Sigmoid colon (tissue), 7 donors: ENCODE measurements around the gene COL25A1. TPM values are rescaled to one million over a fixed set of nuclear protein-coding genes. Genes with fewer than 3 reads are reported as not detected.

ENCODE experiments used
- DNase-seq: peaks from one replicate; pipeline ENCODE4 v3.0.0-alpha.2; 2019
- H3K27ac ChIP-seq, 4 donors: fragments of 200-600 bp; sonication (generic); one replicate each; pipeline ENCODE4 v1.5.1; 2016 to 2019; ENCODE audit warnings: mild to moderate bottlenecking in 1 of 4
- H3K27me3 ChIP-seq, 3 donors: fragments of 200-600 bp; sonication (generic); one replicate each; pipeline ENCODE4 v1.5.1; 2019; ENCODE audit warnings: mild to moderate bottlenecking in 1 of 3
- H3K36me3 ChIP-seq, 4 donors: fragments of 200-600 bp; sonication (generic); one replicate each; pipeline ENCODE4 v1.5.1; 2016 to 2019
- H3K4me1 ChIP-seq, 4 donors: fragments of 200-600 bp; sonication (generic); one replicate each; pipeline ENCODE4 v1.5.1; 2017 to 2019
- H3K4me3 ChIP-seq, 4 donors: fragments of 200-600 bp; sonication (generic); one replicate each; pipeline ENCODE4 v1.5.1; 2017 to 2019; ENCODE audit warnings: mild to moderate bottlenecking in 2 of 4, moderate library complexity in 1 of 4
- H3K9me3 ChIP-seq, 4 donors: fragments of 200-600 bp in 3 of 4; sonication (generic) in 3 of 4; one replicate each; pipeline versions ENCODE4 v1.5.1 to v1.6.1; 2013 to 2019
- EP300 ChIP-seq, 4 donors: sonication (generic); formaldehyde crosslinking; IDR thresholded peaks; one replicate each; pipeline ENCODE4 v1.6.1; 2017; ENCODE audit warnings: antibody characterized with exemption in 4 of 4
- POLR2A ChIP-seq, 2 donors: fragments of 450-650 bp; IDR thresholded peaks; one replicate each; pipeline ENCODE4 v1.6.1; 2016; ENCODE audit warnings: antibody characterized with exemption in 2 of 2, mild to moderate bottlenecking in 2 of 2, moderate library complexity in 2 of 2
- POLR2AphosphoS5 ChIP-seq, 4 donors: sonication (generic); formaldehyde crosslinking; IDR thresholded peaks; one replicate each; pipeline ENCODE4 v1.6.1; 2017; ENCODE audit warnings: antibody characterized with exemption in 4 of 4
- WGBS, 2 donors: extraction: QIAGEN DNeasy Blood & Tissue Kit; methylation state at CpG; one replicate each; pipeline ENCODE4 v1.1.7; 2013; 5-methylcytosine and 5-hydroxymethylcytosine counted together
- intact Hi-C: fragments of 100-400 bp; cut with DNase I; formaldehyde crosslinking; loops from one replicate; pipeline ENCODE4 v1.15.1; 2023
- polyA plus RNA-seq, 3 donors: library from polyadenylated mRNA; stranded (reverse); fragments of 200-250 nt; gene quantifications; one replicate each; pipeline ENCODE4 v1.2.3, GENCODE V29; 2013
- total RNA-seq, 4 donors: library from RNA; depleted of rRNA; stranded (reverse); fragments of >200 nt; gene quantifications; one replicate each; pipeline ENCODE4 v1.1.0, GENCODE V29; 2016
- TF ChIP-seq, protein P1 (sequence below), 4 experiments: fragments of 450-650 bp in 3 of 4; fragments of 200-600 bp in 1 of 4; IDR thresholded peaks; one replicate each; pipeline ENCODE4 v1.5.1; 2016 to 2019; ENCODE audit warnings: antibody characterized with exemption in 4 of 4, mild to moderate bottlenecking in 3 of 4, moderate library complexity in 2 of 4
- donor health status: healthy with polysubstance abuse.
- donor health status: Bipolar disorder and iron deficiency.
- donor health status: healthy.

COL25A1 gene
- total and polyA plus RNA-seq, 7 donors = 0.15 to 1.4 (median 0.41) TPM; not detected in 2

- TF ChIP-seq, protein P1, sequence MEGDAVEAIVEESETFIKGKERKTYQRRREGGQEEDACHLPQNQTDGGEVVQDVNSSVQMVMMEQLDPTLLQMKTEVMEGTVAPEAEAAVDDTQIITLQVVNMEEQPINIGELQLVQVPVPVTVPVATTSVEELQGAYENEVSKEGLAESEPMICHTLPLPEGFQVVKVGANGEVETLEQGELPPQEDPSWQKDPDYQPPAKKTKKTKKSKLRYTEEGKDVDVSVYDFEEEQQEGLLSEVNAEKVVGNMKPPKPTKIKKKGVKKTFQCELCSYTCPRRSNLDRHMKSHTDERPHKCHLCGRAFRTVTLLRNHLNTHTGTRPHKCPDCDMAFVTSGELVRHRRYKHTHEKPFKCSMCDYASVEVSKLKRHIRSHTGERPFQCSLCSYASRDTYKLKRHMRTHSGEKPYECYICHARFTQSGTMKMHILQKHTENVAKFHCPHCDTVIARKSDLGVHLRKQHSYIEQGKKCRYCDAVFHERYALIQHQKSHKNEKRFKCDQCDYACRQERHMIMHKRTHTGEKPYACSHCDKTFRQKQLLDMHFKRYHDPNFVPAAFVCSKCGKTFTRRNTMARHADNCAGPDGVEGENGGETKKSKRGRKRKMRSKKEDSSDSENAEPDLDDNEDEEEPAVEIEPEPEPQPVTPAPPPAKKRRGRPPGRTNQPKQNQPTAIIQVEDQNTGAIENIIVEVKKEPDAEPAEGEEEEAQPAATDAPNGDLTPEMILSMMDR (IDR thresholded peaks at IDR 0.05) = no peak
- no peak for TF ChIP-seq EP300 (IDR thresholded peaks at IDR 0.05)
- TF ChIP-seq POLR2A (IDR thresholded peaks at IDR 0.05) = no peak
- no peak for TF ChIP-seq POLR2AphosphoS5 (IDR thresholded peaks at IDR 0.05)
- no peak for DNase-seq
- H3K9me3 ChIP-seq = no peaks in the 10 kb centered on the region
- WGBS, 2 donors = 78 to 88% methylated on average over 5 of the region's 5 CpGs
- H3K4me3 ChIP-seq = no peak overlapping the region
- H3K27ac ChIP-seq = no peak overlapping the region
- H3K36me3 ChIP-seq = no peaks in the 10 kb centered on the region
- intact Hi-C loops = no loop called here
- no peaks in the 10 kb centered on the region for H3K27me3 ChIP-seq
- no peaks in the 10 kb centered on the region for H3K4me1 ChIP-seq
Observed at GRCh38 chr4:108919226-108919893, 383.1 kb downstream of the COL25A1 start.

DNA sequence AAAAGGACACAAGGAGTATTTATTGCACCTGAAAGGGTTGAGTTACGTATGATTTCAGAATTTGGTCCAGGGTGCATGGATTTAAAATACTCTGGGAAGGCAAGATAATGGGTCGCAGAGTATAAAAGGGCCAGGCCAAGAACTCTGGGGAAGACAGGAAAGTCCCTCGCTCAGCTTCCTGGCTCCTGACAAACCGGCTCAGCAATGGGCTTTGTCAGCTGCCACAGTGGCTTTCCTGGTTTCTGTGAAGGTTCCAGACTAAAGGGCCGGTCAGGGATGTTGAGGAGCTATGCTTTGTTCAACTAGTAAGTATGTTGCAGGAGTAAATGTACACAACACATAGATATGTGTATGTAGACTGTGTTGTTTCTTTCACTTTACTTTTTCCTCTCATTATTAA, 385.2 kb downstream of the COL25A1 start:
- TF ChIP-seq POLR2A (IDR thresholded peaks at IDR 0.05) (no peak), POLR2AphosphoS5 (IDR thresholded peaks at IDR 0.05) (no peak), EP300 (IDR thresholded peaks at IDR 0.05) (no peak)
- TF ChIP-seq, protein P1 (IDR thresholded peaks at IDR 0.05) = no peak
- 80 to 87% methylated on average over 5 of the region's 5 CpGs for WGBS, 2 donors
- Histone ChIP-seq H3K4me3 (no peak overlapping the region), H3K36me3 (no peaks in the 10 kb centered on the region), H3K4me1 (no peaks in the 10 kb centered on the region), H3K27me3 (no peaks in the 10 kb centered on the region), H3K27ac (no peak overlapping the region), H3K9me3 (no peaks in the 10 kb centered on the region)
- intact Hi-C loops = no loop called here
- no peak for DNase-seq

GRCh38 chr4:108916638-108917037, 385.8 kb downstream of the COL25A1 start:
- DNase-seq = no peak
- intact Hi-C loops = no loop called here
- Histone ChIP-seq H3K4me3 (no peak overlapping the region), H3K36me3 (no peaks in the 10 kb centered on the region), H3K27ac (no peak overlapping the region), H3K27me3 (no peaks in the 10 kb centered on the region), H3K9me3 (no peaks in the 10 kb centered on the region), H3K4me1 (no peaks in the 10 kb centered on the region)
- no peak for TF ChIP-seq POLR2A (IDR thresholded peaks at IDR 0.05)
- TF ChIP-seq EP300 (IDR thresholded peaks at IDR 0.05) = no peak
- no peak for TF ChIP-seq POLR2AphosphoS5 (IDR thresholded peaks at IDR 0.05)
- TF ChIP-seq, protein P1 (IDR thresholded peaks at IDR 0.05) = no peak
- 94 to 97% methylated on average over 4 of the region's 4 CpGs for WGBS, 2 donors

DNA sequence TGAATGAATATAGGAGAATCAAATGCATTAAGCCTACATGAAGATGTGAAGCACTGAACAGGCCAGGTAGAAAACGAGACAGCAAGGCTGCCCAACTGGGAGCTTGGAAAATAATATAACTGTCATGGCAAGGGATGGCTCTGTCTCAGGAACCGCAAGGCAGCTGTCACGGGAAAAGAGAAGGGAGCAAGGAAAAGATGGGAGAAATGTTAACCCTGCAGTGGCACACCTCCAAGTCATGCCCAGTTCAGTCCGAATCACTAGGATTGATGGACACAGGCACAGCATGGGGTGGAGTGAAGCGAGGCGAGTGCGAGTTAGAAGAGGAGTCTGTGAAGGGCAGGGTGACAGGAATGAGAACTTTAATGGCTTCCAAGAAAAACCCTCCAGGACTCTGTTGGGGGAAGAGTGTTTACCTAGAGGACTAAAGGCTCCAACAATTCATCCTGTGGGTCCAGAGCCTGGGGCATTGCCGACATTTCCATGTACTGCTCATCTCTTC, 395.5 kb downstream of the COL25A1 start:
- Histone ChIP-seq H3K4me3 (no peak overlapping the region), H3K4me1 (no peaks in the 10 kb centered on the region), H3K9me3 (no peaks in the 10 kb centered on the region), H3K36me3 (no peaks in the 10 kb centered on the region), H3K27me3 (no peaks in the 10 kb centered on the region), H3K27ac (no peak overlapping the region)
- WGBS, 2 donors = 80 to 93% methylated on average over 8 of the region's 8 CpGs
- intact Hi-C loops = no loop called here
- TF ChIP-seq POLR2AphosphoS5 (IDR thresholded peaks at IDR 0.05) (no peak), EP300 (IDR thresholded peaks at IDR 0.05) (no peak), POLR2A (IDR thresholded peaks at IDR 0.05) (no peak)
- TF ChIP-seq, protein P1 (IDR thresholded peaks at IDR 0.05) = no peak
- no peak for DNase-seq

DNA sequence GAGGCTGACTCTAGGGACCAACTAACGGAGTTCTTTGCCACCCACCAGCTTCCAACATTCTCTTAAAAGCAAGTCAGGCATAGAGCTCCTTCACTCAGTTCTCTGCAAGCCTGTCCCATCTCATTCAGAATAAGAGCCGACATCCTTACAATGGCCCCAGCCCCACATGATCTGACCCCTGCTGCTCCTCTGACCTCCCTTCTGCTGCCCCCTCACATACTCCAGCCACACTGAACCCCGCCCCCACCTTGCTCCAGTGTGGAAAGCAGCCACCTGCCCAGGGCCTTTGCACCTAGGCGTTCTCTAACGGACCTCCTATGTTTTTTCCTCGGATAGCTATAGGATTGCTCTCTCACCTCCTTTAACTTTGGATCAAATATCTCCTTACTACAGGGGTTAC, 396.5 kb downstream of the COL25A1 start:
- no peak overlapping the region for H3K4me3 ChIP-seq
- 90 to 91% methylated on average over 6 of the region's 6 CpGs for WGBS, 2 donors
- DNase-seq = no peak

More for the DNA sequence above, 396.5 kb downstream of the COL25A1 start:
- intact Hi-C loops = no loop called here
- H3K4me1 ChIP-seq = no peaks in the 10 kb centered on the region
- TF ChIP-seq POLR2AphosphoS5 (IDR thresholded peaks at IDR 0.05) (no peak), EP300 (IDR thresholded peaks at IDR 0.05) (no peak), POLR2A (IDR thresholded peaks at IDR 0.05) (no peak)
- TF ChIP-seq, protein P1 (IDR thresholded peaks at IDR 0.05) = no peak
- no peak overlapping the region for H3K27ac ChIP-seq
- no peaks in the 10 kb centered on the region for H3K36me3 ChIP-seq
- no peaks in the 10 kb centered on the region for H3K9me3 ChIP-seq
- H3K27me3 ChIP-seq = no peaks in the 10 kb centered on the region
